Retina (tissue), 1 donor: ENCODE results near the gene PRSS12.
"Not testable (repeated sequence)": the region's sequence is repeated elsewhere in the genome, so short reads cannot be mapped to it uniquely, and the experiment has no call there.

Experiments used
- DNase-seq: peaks from one replicate; pipeline ENCODE4 v3.0.0-alpha.2; 2016

The PRSS12 gene

DNA sequence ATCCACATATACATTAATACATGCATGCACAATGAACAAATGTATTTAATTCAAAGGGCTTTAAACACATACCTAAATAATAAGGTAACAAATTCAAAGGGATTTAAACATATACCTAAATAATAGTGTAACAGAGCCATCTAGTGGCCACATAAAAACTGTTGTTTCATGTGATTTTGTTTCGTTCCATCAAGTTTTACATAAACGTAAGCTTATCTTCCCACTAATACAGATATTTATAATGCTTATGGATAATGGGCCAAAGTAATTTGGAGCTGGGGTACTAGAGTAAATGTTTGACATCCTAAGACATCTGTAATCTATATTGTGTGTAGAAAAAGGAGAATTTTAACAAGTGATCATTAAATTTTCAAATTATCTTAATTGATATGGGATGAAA is 82.3 kb downstream of the PRSS12 start:
- DNase-seq = no peak

DNA sequence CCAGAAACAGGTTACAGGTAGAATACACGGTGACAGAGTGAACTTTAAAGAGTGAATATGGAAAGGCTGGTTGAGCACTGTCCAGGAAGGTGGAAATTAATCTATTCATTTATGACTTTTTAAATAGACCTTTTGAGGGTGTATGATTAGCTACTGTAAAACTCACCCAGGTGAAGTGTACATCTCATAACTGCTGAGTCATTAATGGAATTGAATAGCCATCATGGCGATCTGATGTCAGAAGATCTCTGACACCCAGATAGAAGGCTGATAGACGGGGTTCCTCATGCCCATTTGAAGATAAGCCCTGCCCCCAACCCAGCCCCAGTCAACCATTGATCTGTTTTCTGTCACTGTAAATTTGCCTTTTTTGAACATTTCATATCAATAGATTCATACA is 84.0 kb downstream of the PRSS12 start:
- no peak for DNase-seq

DNA sequence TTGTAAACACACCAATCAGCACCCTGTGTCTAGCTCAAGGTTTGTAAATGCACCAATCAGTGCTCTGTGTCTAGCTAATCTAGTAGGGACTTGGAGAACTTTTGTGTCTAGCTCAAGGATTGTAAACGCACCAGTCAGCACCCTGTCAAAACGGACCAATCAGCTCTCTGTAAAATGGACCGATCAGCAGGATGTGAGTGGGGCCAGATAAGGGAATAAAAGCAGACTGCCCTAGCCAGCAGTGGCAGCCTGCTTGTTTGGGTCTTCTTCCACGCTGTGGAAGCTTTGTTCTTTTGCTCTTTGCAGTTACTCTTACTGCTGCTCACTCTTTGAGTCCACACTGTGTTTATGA is 86.7 kb downstream of the PRSS12 start:
- DNase-seq = not testable (repeated sequence)

DNA sequence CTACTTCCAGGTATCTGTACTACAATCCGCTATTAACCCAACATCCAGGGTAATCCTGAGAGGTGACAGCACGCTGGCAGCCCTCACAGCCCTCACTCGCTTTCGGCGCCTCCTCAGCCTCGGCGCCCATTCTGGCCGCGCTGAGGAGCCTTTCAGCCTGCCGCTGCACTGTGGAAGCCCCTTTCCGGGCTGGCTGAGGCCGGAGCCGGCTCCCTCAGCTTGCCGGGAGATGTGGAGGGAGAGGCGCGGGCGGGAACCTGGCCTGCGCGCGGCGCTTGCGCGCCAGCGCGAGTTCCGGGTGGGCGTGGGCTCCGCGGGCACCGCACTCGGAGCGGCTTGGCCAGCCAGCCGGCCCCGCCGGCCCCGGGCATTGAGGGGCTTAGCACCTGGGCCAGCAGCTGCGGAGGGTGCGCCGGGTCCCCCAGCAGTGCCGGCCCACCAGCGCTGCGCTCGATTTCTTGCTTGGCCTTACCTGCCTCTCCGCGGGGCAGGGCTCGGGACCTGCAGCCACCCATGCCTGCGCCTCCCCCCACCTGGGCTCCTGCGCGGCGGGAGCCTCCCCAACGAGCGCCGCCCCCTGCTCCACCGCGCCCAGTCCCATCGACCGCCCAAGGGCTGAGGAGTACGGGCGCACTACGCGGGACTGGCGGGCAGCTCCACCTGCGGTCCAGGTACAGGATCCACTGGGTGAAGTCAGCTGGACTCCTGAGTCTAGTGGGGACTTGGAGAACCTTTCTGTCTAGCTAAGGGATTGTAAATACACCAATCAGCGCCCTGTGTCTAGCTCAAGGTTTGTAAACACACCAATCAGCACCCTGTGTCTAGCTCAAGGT is 87.3 kb downstream of the PRSS12 start:
- DNase-seq = peak; percentile 84

DNA sequence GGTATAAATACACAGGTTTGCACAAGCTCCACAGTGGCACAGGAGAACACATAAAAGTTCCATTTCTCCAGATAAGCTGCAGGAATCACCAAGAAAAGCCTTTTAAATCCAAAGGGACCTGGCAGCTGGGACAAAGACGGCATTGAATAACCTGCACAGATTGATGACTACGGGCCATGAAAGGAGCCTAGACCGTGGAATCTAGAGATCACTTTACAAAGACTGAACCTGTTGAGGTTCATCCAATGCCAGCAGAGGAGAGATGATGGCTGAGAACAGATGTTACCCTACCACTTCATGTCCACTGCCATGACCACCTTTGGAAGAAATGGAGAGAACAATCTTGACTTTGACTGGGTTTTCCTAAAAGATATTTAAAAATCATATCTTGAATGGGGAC is 88.7 kb downstream of the PRSS12 start:
- DNase-seq = no peak

DNA sequence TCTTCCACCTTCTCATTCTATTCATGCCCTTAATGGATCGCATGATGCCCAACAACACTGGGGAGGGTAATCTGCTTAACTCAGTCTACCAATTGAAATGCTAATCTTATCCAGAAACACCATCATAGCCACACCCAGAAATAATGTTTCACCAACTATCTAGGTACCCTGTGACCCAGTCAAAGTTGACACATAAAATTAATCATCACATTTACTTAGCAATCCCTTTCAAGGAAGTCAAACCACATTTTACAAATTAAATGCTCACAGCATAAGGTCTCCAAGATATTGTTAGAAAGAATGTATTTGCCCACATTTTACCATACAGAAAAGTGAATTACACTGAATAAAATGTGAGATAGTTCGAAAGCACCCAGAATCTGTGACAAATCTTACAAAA is 92.5 kb downstream of the PRSS12 start:
- DNase-seq = no peak

DNA sequence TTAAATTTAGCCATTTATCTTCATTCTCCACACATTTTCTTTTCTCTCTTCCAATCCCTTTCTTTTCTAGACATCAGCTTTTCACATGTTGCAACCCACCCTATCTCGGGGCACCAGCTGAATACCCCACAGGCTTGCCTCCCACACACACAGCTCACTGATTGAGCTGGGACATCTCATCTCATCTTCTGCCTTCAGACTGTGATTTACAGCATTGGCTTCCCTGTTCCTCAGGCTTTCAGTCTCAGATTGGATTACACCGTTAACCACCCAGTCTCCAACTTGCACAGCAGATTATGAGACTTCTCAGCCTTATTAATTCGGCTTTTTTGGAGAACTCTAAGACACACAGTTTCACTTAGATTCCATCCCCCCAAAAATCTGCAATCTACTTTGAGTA is 93.7 kb downstream of the PRSS12 start:
- DNase-seq = no peak

DNA sequence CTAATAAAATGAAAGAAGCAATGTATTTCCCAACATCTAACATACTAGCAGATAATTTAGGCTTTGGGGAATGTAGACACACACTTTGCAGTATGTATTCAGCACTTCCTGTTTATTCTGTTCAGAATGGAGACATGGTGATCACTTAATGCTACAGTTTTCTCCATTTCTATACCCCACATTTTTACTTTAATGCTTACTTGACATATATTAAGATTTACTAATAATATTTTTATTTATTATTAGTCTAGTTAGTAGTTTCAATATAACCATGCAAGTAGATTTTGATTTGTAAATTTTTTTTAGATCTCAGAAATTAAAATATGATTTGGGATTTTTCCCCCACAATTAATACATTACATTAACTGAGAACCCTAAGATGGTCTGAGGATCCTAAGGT is 98.4 kb downstream of the PRSS12 start:
- no peak for DNase-seq

DNA sequence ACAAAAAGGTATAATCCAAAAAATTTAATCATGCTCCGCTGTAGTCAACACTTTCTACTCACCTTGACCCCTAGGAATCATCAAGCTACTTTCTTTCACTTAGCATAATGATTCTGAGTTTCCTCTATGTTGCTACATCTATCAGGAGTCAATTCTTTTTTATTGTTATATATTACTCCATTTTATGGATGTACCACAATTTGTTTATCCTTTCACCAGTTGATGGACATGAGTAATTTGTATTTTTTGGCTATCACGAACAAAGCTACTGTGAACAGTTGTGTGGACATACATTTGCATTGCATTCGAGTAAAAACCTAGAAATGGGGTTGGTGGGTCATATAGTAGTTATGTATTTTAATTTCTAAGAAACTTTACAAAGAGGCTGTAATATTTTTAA is 102.9 kb downstream of the PRSS12 start:
- no peak for DNase-seq

DNA sequence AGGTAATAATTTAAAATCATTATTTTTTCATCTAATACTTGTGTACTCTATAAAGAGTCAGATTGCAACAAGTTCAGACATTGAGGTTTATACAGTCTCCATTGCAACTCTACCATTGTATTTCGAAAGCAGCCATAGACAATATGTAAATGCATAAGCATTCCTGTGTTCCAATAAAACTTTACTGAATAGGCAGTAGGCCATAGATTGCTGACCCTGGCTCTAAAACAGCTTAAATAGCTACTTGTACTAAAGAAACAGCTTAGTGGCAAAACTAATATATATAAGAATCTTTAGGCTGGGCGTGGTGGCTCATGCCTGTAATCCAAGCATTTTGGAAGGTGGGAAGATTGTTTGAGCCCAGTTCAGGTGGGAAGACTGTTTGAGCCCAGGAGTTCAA is 115.3 kb downstream of the PRSS12 start:
- DNase-seq = no peak

DNA sequence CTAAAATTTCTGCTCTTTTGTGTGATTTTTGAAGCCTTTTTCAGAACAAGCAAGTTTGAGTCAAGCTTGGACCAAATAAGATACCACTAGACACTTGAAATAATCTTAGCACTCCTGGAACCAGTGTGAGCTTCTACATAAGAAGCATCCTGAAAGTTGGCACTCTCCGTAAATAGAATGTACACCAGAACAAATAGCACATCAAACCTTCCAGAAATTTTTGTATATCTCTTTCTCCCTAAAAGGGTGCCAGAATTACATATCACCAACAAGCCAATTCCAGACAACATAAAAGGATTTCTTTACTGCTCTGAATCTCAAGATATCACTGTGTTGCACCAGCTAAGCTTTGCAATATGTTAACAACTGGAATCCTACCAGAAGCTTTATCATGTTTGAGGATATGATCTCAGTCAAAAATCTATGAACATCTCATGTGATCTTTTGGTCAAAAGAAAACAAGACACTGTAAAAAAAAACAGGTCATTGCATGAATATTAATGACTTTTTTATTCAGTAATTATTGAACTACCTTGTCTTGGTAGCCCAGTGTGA is 117.2 kb downstream of the PRSS12 start:
- DNase-seq = no peak
